BJ (cell line): ENCODE measurements around the gene PKIB. TPM values are rescaled to one million over a fixed set of nuclear protein-coding genes. Genes with fewer than 3 reads are reported as not detected.

Experiments used
- CTCF ChIA-PET: fragments of 350-600 bp; formaldehyde crosslinking; extraction: SDS; loops from one replicate; lab custom pipeline; 2021; ENCODE audit warnings: antibody characterized with exemption, inconsistent platforms; lab: Yijun Ruan, JAX
- POLR2A ChIA-PET: fragments of 300-600 bp; sonication (Branson Sonifier 250); formaldehyde crosslinking; extraction: SDS; loops from one replicate; lab custom pipeline; 2021; ENCODE audit warnings: antibody characterized with exemption; lab: Charles Lee
- DNase-seq: peaks from one replicate; pipeline ENCODE4 v3.0.0-alpha.2; 2011; ENCODE audit warnings: low read depth
- H3K27me3 ChIP-seq: 2 replicates; pipeline ENCODE4 v1.6.0; 2011; ENCODE audit warnings: low read length; ENCODE audit not compliant: control insufficient read depth, insufficient read depth
- H3K36me3 ChIP-seq: 2 replicates; pipeline ENCODE4 v1.5.1; 2011; ENCODE audit warnings: low read length; ENCODE audit not compliant: control insufficient read depth, insufficient read depth
- H3K4me3 ChIP-seq: 2 replicates; pipeline ENCODE4 v1.5.1; 2011; ENCODE audit warnings: low read depth, mild to moderate bottlenecking, control low read depth, low read length
- polyA plus RNA-seq: library from polyadenylated mRNA; depleted of rRNA; stranded (reverse); fragments of >200 nt; gene quantifications from 2 replicates; pipeline ENCODE4 v1.2.3, GENCODE V29; 2011
- TF ChIP-seq, protein P1 (sequence below): IDR thresholded peaks from 2 replicates; pipeline ENCODE4 v1.5.1; 2011; ENCODE audit warnings: low read depth, mild to moderate bottlenecking, control low read depth, inconsistent platforms, low read length, moderate library complexity; ENCODE audit not compliant: insufficient read depth

The PKIB gene
- polyA plus RNA-seq, 1 experiment, result not detected

DNA sequence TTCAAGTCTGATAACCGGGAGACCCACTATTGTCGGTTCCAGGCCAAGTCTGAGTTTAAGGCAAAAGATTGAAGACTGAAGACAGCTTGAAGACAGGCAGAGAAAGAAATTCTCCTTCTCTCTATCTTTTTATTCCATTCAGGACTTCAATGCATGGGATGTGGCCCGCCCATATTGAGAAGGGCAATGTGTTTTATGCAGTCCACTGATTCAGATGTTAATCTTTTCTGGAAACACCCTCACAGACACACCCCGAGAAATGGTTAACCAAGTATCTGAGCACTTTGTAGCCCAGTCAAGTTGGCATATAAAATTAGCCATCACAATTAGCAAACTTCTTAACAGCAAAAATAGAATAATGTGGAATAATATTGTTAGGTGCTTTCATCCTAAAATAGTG is 93.9 kb downstream of the PKIB start:
- Histone ChIP-seq H3K27me3 (no peaks in the 10 kb centered on the region), H3K36me3 (no peaks in the 10 kb centered on the region), H3K4me3 (no peak overlapping the region)
- ChIA-PET POLR2A (no interaction called here), CTCF (no interaction called here)
- no peak for DNase-seq
- TF ChIP-seq, protein P1, sequence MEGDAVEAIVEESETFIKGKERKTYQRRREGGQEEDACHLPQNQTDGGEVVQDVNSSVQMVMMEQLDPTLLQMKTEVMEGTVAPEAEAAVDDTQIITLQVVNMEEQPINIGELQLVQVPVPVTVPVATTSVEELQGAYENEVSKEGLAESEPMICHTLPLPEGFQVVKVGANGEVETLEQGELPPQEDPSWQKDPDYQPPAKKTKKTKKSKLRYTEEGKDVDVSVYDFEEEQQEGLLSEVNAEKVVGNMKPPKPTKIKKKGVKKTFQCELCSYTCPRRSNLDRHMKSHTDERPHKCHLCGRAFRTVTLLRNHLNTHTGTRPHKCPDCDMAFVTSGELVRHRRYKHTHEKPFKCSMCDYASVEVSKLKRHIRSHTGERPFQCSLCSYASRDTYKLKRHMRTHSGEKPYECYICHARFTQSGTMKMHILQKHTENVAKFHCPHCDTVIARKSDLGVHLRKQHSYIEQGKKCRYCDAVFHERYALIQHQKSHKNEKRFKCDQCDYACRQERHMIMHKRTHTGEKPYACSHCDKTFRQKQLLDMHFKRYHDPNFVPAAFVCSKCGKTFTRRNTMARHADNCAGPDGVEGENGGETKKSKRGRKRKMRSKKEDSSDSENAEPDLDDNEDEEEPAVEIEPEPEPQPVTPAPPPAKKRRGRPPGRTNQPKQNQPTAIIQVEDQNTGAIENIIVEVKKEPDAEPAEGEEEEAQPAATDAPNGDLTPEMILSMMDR, result no peak

DNA sequence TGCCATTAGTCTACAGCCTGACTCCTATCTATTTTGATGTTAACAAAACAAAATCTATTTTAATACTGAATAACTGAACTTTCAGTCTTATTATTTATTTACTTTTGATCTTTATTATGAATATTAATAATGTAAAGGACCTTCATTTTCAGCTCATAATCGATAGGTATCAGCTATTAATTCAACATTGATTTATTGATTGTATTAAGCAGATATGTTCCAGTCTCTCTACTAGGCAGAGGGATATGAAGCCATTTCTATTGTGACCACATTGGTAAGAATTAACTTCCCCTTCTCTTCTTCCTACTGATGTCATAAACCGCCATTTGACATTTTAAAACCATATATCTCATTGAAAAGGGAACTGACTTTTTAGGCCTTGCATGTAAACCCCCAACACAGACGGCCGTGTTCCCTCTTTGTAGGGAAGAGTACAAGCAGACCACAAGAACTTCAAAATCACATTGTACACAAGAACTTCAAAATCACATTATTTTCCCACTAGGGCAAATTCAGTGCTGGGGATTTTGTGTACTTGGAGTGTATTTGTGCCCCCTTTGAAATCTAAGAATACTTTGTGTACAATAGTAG is 99.8 kb downstream of the PKIB start:
- Histone ChIP-seq H3K36me3 (no peaks in the 10 kb centered on the region), H3K4me3 (no peak overlapping the region), H3K27me3 (no peaks in the 10 kb centered on the region)
- CTCF ChIA-PET, result interaction anchor here (3.9 kb wide), 1 partner anchor 21 kb away, joined by 14 read pairs; no protein-coding TSS in a partner anchor
- POLR2A ChIA-PET, result no interaction called here
- no peak for DNase-seq
- TF ChIP-seq, protein P1, result no peak

DNA sequence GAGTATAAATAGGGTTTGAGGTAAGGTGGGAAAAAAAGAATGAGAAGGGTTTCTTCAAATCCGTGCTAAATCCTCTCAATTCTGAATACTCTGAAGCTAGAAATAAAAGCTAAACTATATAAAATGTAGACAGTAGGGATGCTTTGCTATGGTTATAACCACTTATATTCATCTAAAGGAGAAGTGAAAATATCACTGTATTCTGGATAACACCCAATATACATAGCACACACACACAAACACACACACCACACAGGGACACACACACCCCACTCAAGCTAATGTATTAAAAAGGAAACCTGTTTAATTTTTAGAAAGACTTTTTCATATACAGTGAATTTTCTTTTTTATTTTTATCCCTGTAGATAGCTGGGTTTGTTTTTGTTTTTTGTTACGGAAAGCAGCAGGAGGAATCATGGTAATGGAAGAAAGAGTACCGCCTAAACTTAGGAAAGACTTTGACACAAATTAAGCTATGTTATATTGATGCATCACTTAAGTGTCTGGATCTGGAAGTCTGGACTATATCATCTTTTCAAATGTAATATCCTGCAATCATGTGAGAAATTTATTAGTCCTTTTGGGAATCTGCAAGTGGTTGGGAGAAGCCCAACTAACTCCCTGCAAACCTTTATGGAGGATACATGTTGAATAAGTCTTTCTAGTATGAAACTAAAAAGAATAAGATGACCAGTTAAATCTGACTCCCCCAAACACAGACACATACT is 100.9 kb downstream of the PKIB start:
- CTCF ChIA-PET, result interaction anchor here (3.9 kb wide), 1 partner anchor 20 kb away, joined by 14 read pairs; no protein-coding TSS in a partner anchor
- no peak overlapping the region for H3K4me3 ChIP-seq
- H3K36me3 ChIP-seq, result no peaks in the 10 kb centered on the region
- POLR2A ChIA-PET, result no interaction called here
- no peak for DNase-seq
- no peaks in the 10 kb centered on the region for H3K27me3 ChIP-seq
- TF ChIP-seq, protein P1, result no peak

DNA sequence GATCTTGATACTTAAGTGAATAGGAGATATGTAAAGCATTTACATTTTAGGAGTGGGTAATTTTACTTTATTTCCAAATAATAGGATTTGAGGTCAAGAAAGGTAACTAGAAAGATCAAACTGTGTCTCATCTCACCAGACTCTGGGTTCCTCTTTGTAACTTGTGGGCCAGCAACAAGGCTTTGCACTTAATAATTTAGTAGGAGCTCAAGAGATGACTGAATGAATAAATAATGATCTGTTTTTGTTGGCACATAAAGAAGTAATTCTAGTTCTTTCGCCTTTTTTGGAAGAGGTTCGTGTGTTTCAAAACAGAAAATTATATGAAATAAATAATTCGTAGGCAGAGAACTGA is 101.9 kb downstream of the PKIB start:
- TF ChIP-seq, protein P1, result no peak
- no peaks in the 10 kb centered on the region for H3K27me3 ChIP-seq
- no peak overlapping the region for H3K4me3 ChIP-seq
- ChIA-PET POLR2A (no interaction called here), CTCF (interaction anchor here (3.9 kb wide), 1 partner anchor 19 kb away, joined by 14 read pairs; no protein-coding TSS in a partner anchor)
- DNase-seq, result no peak
- no peaks in the 10 kb centered on the region for H3K36me3 ChIP-seq

DNA sequence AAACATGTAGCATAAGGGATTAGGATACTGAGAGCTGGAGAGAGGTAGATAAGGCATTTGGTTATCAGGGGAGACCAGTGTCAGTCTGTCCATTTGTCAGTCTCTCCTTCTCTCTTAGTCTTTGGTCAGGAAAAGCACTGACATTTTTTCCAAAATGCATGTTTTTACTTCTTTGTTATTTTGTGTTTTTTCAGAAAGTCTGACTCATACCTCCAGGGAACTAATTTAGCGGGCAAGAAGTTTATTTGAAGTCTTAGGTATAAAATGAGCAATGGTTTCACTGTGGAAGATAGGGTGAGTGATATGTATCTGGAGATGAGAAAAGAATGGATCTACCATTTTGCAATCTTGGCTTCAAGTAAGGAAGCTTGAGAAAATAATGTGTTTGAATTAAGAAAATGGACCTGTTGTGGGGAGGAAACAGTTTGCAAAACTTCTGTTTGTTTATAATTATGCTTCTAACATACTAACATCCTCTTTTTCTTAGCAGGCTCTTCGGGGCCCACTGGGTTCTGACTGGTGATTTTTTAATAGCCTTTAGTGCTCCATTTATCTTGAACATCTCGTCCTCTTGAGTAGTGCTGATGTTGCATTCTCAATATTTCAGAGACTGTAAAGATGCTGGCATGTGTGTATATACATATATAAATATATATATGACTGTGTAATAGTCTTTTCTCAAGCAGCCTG is 102.4 kb downstream of the PKIB start:
- POLR2A ChIA-PET, result interaction anchor here (0.9 kb wide), 1 partner anchor 137 kb away, joined by 3 read pairs; no protein-coding TSS in a partner anchor
- no peaks in the 10 kb centered on the region for H3K27me3 ChIP-seq
- H3K36me3 ChIP-seq, result no peaks in the 10 kb centered on the region
- H3K4me3 ChIP-seq, result no peak overlapping the region
- CTCF ChIA-PET, result interaction anchor here (1.0 to 3.9 kb wide), 2 partner anchors 14 to 18 kb away, joined by 3 to 14 read pairs; no protein-coding TSS in a partner anchor
- TF ChIP-seq, protein P1, result no peak
- no peak for DNase-seq
